Activated effector memory CD4-positive, alpha-beta T cell treated with Interleukin-2 at 50 U/mL for 16 hours (primary cell): Measurements from ENCODE around the gene RERE.
"Not testable (repeated sequence)": the region's sequence is repeated elsewhere in the genome, so short reads cannot be mapped to it uniquely, and the experiment has no call there.

Experiments used
- DNase-seq: peaks from one replicate; pipeline ENCODE4 v3.0.0-alpha.2; 2020

Gene RERE

GRCh38 chr1:8794605-8795004 is 22.8 kb downstream of the RERE start:
- DNase-seq = no peak

DNA sequence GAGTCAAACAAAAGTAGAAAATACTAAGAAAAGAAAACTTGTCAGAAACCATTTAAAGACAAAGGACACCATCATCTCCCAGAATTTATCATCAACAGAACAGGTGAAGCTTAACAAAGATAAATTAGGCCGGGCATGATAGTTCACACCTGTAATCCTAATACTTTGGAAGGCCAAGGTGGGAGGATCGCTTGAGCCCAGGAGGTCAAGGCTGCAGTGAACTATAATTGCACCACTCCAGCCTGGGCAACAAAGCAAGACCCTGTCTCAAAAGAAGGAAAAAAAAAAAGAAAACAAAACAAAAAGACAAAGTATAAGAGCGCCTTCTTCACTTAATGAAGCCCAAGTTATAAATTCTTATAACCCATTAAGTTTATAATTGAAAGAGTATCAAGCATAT is 25.6 kb downstream of the RERE start:
- DNase-seq = no peak

- DNase-seq = no peak
Observed at GRCh38 chr1:8790987-8791386, 26.5 kb downstream of the RERE start.

GRCh38 chr1:8790478-8790877 is 27.0 kb downstream of the RERE start:
- no peak for DNase-seq

GRCh38 chr1:8789314-8790214 is 27.9 kb downstream of the RERE start:
- DNase-seq = no peak

GRCh38 chr1:8787218-8787617 is 30.2 kb downstream of the RERE start:
- DNase-seq = no peak

DNA sequence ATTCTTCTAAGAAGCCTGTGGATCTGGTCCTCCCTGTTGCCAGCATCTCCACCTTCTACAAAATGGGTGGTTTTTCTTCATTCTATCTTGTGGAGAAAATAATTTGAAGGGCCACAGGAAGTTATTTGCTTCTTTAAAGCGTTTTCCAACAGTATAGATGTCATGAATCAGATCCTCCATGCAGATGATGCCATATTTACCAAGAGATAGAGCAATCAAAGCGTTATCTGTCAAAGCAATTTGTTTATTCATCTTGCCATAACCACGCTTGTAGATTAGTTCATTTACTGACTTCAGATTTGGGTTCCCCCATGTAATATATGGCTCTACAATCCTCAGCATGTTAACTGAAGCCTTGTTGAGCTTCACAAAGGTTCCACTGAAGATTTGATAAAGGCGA is 31.2 kb downstream of the RERE start:
- not testable (repeated sequence) for DNase-seq

GRCh38 chr1:8782955-8783354 is 34.5 kb downstream of the RERE start:
- DNase-seq = no peak

GRCh38 chr1:8782001-8782620 is 35.3 kb downstream of the RERE start:
- DNase-seq = no peak

- no peak for DNase-seq
Observed at GRCh38 chr1:8780405-8780804, 37.0 kb downstream of the RERE start.

DNA sequence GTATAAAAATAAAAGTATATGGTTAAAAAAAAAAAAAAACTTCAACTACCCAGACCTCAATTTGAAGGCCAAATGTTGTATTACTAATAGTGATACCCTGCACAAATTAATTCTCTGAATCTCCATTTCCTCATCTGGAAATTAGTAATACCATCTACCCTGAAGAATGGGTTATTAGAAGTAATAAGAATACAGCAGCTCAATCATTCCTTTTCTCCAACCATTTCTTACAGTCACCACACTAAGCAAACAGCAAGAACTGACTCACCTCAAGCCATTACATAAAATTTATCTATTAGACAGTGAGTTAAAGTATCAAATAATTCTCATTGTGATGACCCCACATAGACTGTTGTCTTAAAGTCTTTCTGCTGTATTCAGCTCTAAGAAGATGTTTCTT is 39.6 kb downstream of the RERE start:
- no peak for DNase-seq

- DNase-seq = no peak
Observed at GRCh38 chr1:8776104-8776503, 41.3 kb downstream of the RERE start.

- no peak for DNase-seq
Observed at GRCh38 chr1:8767006-8767405, 50.4 kb downstream of the RERE start.

- DNase-seq = no peak
Observed at GRCh38 chr1:8765198-8765597, 52.2 kb downstream of the RERE start.

GRCh38 chr1:8764293-8764937 is 53.0 kb downstream of the RERE start:
- no peak for DNase-seq

DNA sequence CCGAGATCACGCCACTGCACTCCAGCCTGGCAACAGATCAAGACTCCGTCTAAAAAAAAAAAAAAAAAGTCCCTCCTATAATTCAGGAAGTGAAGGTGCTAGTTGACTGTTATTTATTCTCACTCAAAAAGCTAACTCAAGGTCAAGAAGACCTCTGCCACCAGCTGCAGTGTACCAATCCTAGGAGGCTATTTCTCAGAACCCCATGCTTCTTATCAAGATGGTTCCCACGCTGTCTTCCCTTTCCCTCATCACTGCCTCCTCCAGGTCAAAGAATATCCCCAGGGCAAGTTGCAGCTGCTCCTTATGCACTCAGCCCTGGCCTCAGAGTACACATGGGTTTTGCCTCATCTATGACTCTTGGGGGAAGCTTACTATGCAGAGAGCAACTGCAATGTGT is 53.6 kb downstream of the RERE start:
- DNase-seq = no peak

DNA sequence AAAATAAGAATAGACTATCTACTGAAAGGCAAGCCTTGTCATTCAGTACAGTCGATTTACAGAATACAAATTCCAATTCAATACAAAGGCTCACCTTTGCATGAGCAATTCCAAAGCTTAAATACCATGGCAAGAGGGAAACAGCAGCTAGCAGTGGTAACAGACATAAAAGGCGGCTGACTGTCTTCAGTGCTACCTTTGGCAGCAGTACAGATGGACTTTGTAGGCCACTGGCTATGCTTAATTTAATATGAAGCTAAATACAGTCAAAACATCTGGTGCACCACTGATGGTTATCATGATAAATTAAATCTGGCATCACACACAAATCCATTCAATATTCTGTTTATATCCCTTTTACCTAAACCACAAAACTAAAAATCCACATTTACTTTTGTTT is 62.4 kb downstream of the RERE start:
- DNase-seq = no peak

- DNase-seq = no peak
Observed at GRCh38 chr1:8754247-8754650, 63.2 kb downstream of the RERE start.

- no peak for DNase-seq
Observed at GRCh38 chr1:8753736-8754135, 63.7 kb downstream of the RERE start.

DNA sequence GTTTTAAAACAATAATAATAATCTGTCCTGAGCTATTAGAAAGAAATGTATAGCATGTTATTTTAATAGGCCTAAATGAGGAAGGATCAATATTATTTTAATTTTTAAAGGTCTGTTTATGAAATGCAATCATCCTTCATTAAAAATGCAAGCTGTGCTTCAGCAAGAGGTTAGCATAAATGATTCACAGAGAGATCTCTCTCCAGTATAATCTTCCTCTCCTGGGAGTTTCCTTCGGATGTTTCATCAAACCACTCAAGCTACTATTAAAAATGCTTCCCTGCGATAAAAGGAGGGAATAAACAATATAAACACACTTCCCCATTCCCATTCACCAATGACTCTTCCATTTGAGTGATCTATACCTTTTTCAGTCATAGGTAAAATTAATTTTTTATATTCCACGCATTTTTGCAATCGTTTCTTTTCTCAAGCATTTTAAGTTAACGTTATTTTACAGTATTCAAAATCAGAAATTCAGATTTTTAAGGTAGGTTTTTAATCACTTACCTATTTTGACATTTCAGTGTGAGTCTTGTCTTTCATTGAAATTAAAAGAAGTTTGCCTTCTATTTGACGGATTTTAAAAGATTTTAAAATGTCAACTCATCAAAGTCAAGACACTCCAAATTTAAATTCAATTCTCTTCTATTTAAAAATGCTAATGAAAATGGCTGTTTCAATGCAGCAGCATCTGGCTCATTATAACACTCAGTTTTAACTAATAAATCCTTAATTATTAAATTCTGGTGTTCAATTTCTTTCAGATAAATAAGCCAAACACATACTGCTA is 64.3 kb downstream of the RERE start:
- DNase-seq = no peak

DNA sequence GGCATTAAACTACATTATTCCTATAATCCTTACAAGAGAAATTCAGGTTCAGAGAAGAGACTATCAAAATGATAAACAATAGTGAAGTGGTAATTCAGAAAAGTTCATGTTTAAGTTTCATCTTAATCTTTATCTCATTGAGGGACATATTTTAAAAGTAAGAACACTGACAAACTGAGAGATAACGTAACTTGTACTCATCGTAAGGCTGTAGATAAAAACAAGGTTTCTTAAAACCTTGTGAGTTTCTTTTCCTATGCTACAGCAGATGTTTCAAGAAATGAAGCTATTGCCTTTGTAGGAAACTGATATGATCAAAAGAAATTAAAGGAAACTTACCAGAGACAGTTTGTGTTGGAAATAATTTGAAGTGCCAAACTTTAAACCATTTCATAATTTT is 65.0 kb downstream of the RERE start:
- DNase-seq = no peak

DNA sequence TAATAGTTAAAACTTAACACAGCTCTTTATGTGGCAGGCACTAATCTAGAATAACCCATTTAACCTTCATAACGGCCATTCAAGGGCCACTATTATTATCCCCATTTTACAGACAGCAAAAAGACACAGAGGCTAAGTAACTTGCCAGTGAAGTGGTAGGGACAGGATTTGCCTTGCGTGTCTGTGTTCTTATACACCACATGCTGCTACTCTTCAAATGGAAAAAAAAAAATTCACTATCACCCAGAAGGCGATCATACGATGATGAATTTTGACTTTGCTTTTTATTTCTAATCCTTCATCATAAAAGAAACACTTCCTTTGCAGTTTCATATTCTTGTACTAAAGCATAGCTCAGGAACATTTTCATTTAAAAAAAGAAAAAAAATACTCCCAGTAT is 65.5 kb downstream of the RERE start:
- DNase-seq = no peak
